Measurements from ENCODE around the gene ATP13A3.

ATP13A3 gene

DNA sequence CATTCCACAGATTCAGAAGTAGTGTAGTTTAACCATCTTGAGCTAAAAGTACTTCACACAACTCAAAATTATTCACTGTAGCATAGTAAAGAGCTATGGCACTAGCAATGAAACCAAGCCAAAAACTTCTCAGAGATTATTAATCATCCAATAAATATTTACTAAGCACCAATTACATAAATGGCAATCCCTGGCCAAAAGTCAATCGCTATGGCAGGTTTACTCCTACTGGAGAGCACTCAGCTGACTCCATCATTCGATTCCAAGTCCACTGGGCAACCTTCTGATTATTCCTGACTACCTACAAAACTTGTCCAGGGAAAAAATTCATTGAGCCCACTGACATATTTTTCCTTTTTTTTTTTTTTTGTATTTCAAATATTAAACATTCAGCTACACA, 23.9 kb downstream of the ATP13A3 start:
- ChIA-PET CTCF (interaction anchor here (0.7 to 1.6 kb wide), 7 partner anchors 9 to 131 kb away, joined by 3 to 4 read pairs (median 3); no protein-coding TSS in a partner anchor), POLR2A (interaction anchor here (1.3 kb wide), 1 partner anchor 23 kb away, joined by 3 read pairs; no protein-coding TSS in a partner anchor)
- TF ChIP-seq, protein P1, sequence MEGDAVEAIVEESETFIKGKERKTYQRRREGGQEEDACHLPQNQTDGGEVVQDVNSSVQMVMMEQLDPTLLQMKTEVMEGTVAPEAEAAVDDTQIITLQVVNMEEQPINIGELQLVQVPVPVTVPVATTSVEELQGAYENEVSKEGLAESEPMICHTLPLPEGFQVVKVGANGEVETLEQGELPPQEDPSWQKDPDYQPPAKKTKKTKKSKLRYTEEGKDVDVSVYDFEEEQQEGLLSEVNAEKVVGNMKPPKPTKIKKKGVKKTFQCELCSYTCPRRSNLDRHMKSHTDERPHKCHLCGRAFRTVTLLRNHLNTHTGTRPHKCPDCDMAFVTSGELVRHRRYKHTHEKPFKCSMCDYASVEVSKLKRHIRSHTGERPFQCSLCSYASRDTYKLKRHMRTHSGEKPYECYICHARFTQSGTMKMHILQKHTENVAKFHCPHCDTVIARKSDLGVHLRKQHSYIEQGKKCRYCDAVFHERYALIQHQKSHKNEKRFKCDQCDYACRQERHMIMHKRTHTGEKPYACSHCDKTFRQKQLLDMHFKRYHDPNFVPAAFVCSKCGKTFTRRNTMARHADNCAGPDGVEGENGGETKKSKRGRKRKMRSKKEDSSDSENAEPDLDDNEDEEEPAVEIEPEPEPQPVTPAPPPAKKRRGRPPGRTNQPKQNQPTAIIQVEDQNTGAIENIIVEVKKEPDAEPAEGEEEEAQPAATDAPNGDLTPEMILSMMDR (IDR thresholded peaks at IDR 0.05; ENCODE audit: control extremely low read depth, extremely low read depth, low read depth, missing control alignments): no peak

DNA sequence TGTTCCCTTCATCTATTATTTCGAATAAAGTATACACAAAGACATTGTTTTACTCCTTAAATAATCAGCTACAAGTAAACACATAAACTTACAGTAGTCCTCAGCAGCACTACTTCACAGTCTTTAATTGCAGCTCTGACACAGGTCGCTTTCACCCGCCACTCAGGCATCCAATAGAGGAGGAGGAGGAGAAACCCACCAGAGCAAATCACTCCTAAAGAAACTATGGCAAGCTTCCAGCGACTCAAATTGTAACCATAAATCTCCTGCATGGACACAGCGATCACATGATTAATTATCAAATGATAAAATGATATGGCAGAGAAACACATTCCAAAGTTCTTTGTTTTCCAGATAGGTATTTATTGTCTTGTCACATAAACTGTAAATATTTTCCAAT, 26.2 kb downstream of the ATP13A3 start:
- no peak for DNase-seq (ENCODE audit: extremely low spot score)
- CTCF ChIA-PET: interaction anchor here (1.2 to 1.5 kb wide), 2 partner anchors 11 to 13 kb away, joined by 4 read pairs; no protein-coding TSS in a partner anchor
- POLR2A ChIA-PET: interaction anchor here (0.6 kb wide), 1 partner anchor 1051 kb away, joined by 6 read pairs; no protein-coding TSS in a partner anchor
- TF ChIP-seq, protein P1 (IDR thresholded peaks at IDR 0.05; ENCODE audit: control extremely low read depth, extremely low read depth, low read depth, missing control alignments): no peak

More for the DNA sequence above, 23.9 kb downstream of the ATP13A3 start:
- DNase-seq (ENCODE audit: extremely low spot score): no peak

DNA sequence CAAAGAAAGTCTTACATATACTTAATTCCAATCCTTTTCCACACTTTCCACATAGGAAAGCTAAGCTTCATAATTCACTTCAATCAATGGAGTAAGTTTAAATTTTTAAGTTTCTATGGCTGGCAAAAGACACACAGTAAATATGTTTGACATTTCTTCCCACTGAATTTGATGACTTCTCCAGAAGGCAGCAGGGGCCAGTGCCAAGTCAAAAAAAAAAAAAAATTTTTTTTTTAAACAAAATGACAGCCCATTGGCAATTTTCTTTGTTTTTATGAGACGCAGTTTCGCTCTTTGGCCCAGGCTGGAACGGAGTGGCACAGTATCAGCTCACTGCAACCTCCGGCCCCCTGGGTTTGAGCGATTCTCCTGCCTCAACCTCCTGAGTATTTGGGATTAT, 28.7 kb downstream of the ATP13A3 start:
- CTCF ChIA-PET: interaction anchor here (1.2 to 1.8 kb wide), 2 partner anchors 14 to 214 kb away, joined by 3 to 12 read pairs; partner anchors contain the start of gene LSG1
- TF ChIP-seq, protein P1 (IDR thresholded peaks at IDR 0.05; ENCODE audit: control extremely low read depth, extremely low read depth, low read depth, missing control alignments): no peak

DNA sequence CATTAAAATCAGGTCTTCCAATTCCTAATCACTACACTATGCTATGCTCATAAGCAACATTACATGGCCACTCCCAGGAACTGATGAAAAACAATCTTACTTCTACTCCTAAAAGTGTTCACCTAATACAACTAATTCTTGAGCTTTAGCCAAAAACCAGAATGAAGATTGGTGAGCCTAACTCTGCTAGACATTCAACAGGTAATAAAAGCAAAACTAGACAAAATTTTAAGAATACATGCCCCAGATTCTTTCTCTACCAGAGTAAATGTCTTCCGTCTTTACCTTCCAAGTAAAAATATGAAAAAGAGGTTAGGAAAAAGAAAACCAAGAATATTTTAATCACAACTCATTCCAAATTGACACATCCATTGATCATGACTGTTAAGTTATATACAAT, 31.3 kb downstream of the ATP13A3 start:
- POLR2A ChIA-PET: no interaction called here
- CTCF ChIA-PET: interaction anchor here (0.8 to 1.7 kb wide), 2 partner anchors 9 to 16 kb away, joined by 4 read pairs; no protein-coding TSS in a partner anchor
- TF ChIP-seq, protein P1 (IDR thresholded peaks at IDR 0.05; ENCODE audit: control extremely low read depth, extremely low read depth, low read depth, missing control alignments): no peak
- no peak for DNase-seq (ENCODE audit: extremely low spot score)

More for the DNA sequence above, 28.7 kb downstream of the ATP13A3 start:
- DNase-seq (ENCODE audit: extremely low spot score): no peak
- POLR2A ChIA-PET: interaction anchor here (0.7 kb wide), 2 partner anchors 132 to 139 kb away, joined by 4 to 6 read pairs; no protein-coding TSS in a partner anchor

DNA sequence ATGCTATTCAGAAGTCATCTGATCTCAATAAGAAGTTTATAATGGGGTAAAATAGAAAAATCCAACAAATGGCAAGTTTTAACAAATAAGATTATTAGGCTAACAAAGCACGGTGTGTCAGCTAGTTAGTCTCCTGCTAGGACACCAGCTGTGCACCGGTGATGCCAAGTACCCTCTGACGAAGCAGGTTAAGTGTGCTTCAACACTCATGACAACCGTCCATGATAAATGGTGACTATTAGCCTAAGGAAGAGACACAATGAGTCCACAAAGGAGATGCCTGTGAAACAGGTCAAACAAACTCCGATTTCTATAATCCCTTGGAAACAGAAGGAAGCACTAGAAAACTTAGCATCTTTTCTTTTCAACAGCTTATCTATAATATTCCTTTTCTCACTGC, 36.5 kb downstream of the ATP13A3 start:
- ChIA-PET CTCF (interaction anchor here (1.0 to 2.5 kb wide), 6 partner anchors 11 to 144 kb away, joined by 3 to 11 read pairs (median 4); no protein-coding TSS in a partner anchor), POLR2A (no interaction called here)
- TF ChIP-seq, protein P1 (IDR thresholded peaks at IDR 0.05; ENCODE audit: control extremely low read depth, extremely low read depth, low read depth, missing control alignments): no peak
- DNase-seq (ENCODE audit: extremely low spot score): no peak

DNA sequence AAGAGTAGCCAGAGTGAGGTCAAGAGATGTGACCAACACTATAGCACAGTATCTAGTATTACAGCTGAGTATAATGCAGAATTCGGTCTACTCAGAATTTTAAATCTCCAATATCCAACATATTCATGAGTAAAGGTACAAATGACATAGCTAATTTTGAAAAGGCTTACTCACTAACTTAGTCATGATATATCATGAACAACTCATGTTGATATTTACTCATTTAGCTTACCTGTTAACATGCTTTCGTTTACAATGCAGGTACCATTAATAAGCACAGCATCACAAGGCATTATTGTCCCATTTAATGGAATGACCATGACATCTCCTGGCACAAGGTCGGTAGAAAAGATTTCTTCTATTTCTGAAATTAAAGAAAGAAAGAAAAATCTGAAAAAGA, 36.9 kb downstream of the ATP13A3 start:
- no peak for DNase-seq (ENCODE audit: extremely low spot score)
- CTCF ChIA-PET: interaction anchor here (1.0 to 2.5 kb wide), 6 partner anchors 11 to 144 kb away, joined by 3 to 11 read pairs (median 4); no protein-coding TSS in a partner anchor

More for the DNA sequence above, 36.9 kb downstream of the ATP13A3 start:
- TF ChIP-seq, protein P1 (IDR thresholded peaks at IDR 0.05; ENCODE audit: control extremely low read depth, extremely low read depth, low read depth, missing control alignments): no peak
- POLR2A ChIA-PET: no interaction called here
